ENCODE data around the gene AK8. TPM values are rescaled to one million over a fixed set of nuclear protein-coding genes. Genes with fewer than 3 reads are reported as not detected.

AK8 gene
- total and polyA plus RNA-seq, 2 donors from 2014 or later = 6.2 to 6.3 TPM

- DNase-seq = no peak
Measured at GRCh38 chr9:132793606-132794580, 84.2 kb downstream of the AK8 start.

GRCh38 chr9:132792547-132792946 lies 85.5 kb downstream of the AK8 start:
- Histone ChIP-seq H3K4me3 (ENCODE audit: low read length in 3 of 3) (no peak overlapping the region), H3K9ac (ENCODE audit: low read length in 3 of 3) (no peak overlapping the region), H3K27me3 (ENCODE audit: control insufficient read depth, insufficient read depth, low read length) (no peaks in the 10 kb centered on the region), H3K4me1 (ENCODE audit: control insufficient read depth in 2 of 3, insufficient read depth in 2 of 3, low read depth in 1 of 3, low read length in 3 of 3) (no peaks in the 10 kb centered on the region), H3K27ac (ENCODE audit: low read depth in 2 of 2, low read length in 2 of 2) (no peak overlapping the region), H3K9me3 (ENCODE audit: control insufficient read depth in 2 of 3, insufficient read depth in 1 of 3, low read length in 3 of 3) (no peaks in the 10 kb centered on the region), H3K36me3 (ENCODE audit: control insufficient read depth in 2 of 3, insufficient read depth in 3 of 3, low read length in 3 of 3) (no peaks in the 10 kb centered on the region)
- no peak for FAIRE-seq
- DNase-seq = peak in 1 of 5 donors; percentile 22
- intact Hi-C loops (cut with DNase I) = no loop called here
- TF ChIP-seq CTCF (IDR thresholded peaks at IDR 0.05; ENCODE audit: borderline replicate concordance, extremely low read depth, insufficient read depth) = no peak

More at GRCh38 chr9:132793606-132794580, 84.2 kb downstream of the AK8 start:
- no peak for TF ChIP-seq CTCF (IDR thresholded peaks at IDR 0.05; ENCODE audit: borderline replicate concordance, extremely low read depth, insufficient read depth)
- intact Hi-C loops (cut with DNase I) = no loop called here
- H3K4me1 ChIP-seq (ENCODE audit: control insufficient read depth in 2 of 3, insufficient read depth in 2 of 3, low read depth in 1 of 3, low read length in 3 of 3) = no peaks in the 10 kb centered on the region
- H3K9me3 ChIP-seq (ENCODE audit: control insufficient read depth in 2 of 3, insufficient read depth in 1 of 3, low read length in 3 of 3) = no peaks in the 10 kb centered on the region
- FAIRE-seq = no peak
- no peak overlapping the region for H3K9ac ChIP-seq (ENCODE audit: low read length in 3 of 3)
- no peak overlapping the region for H3K4me3 ChIP-seq (ENCODE audit: low read length in 3 of 3)
- H3K36me3 ChIP-seq (ENCODE audit: control insufficient read depth in 2 of 3, insufficient read depth in 3 of 3, low read length in 3 of 3) = no peaks in the 10 kb centered on the region
- H3K27me3 ChIP-seq (ENCODE audit: control insufficient read depth, insufficient read depth, low read length) = no peaks in the 10 kb centered on the region
- H3K27ac ChIP-seq (ENCODE audit: low read depth in 2 of 2, low read length in 2 of 2) = no peak overlapping the region

GRCh38 chr9:132791699-132792240 lies 86.3 kb downstream of the AK8 start:
- H3K9ac ChIP-seq (ENCODE audit: low read length in 3 of 3) = no peak overlapping the region
- H3K36me3 ChIP-seq (ENCODE audit: control insufficient read depth in 2 of 3, insufficient read depth in 3 of 3, low read length in 3 of 3) = no peaks in the 10 kb centered on the region
- no peaks in the 10 kb centered on the region for H3K9me3 ChIP-seq (ENCODE audit: control insufficient read depth in 2 of 3, insufficient read depth in 1 of 3, low read length in 3 of 3)
- no peak overlapping the region for H3K4me3 ChIP-seq (ENCODE audit: low read length in 3 of 3)
- H3K4me1 ChIP-seq (ENCODE audit: control insufficient read depth in 2 of 3, insufficient read depth in 2 of 3, low read depth in 1 of 3, low read length in 3 of 3) = no peaks in the 10 kb centered on the region
- DNase-seq = peak in 1 of 5 donors; percentile 9
- TF ChIP-seq CTCF (IDR thresholded peaks at IDR 0.05; ENCODE audit: borderline replicate concordance, extremely low read depth, insufficient read depth) = no peak
- no peak for FAIRE-seq
- H3K27ac ChIP-seq (ENCODE audit: low read depth in 2 of 2, low read length in 2 of 2) = no peak overlapping the region
- intact Hi-C loops (cut with DNase I) = no loop called here
- no peaks in the 10 kb centered on the region for H3K27me3 ChIP-seq (ENCODE audit: control insufficient read depth, insufficient read depth, low read length)
